Amniotic stem cell (primary cell): Measurements from ENCODE around the gene TMEM267.
"Not testable (repeated sequence)": the region's sequence is repeated elsewhere in the genome, so short reads cannot be mapped to it uniquely, and the experiment has no call there.

Experiments used
- DNase-seq: peaks from one replicate; lab custom pipeline; 2025; lab: John Stamatoyannopoulos, UW

The TMEM267 gene

DNA sequence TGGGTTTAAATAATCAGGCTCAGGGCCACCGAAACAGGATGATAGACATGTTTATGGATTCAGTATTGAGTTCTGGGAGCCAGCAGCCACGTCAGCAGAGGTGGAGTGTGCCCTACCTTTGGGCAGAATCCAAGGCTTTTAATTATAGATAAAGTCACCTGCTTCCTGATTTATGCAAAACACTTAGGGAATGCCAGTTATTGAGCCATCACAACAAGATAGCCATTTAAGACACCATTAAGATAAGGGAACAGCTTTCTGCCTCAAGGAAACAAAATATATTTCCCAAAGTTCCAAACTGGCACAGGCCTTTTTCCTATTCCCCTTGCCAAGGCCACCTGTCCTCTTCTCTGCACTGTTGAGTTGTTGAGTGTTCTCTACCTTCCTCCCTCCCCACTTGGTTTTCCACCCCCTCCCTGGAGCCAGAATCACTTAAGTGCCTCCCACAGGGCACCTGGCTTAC is 73.8 kb downstream of the TMEM267 start:
- DNase-seq: no peak

DNA sequence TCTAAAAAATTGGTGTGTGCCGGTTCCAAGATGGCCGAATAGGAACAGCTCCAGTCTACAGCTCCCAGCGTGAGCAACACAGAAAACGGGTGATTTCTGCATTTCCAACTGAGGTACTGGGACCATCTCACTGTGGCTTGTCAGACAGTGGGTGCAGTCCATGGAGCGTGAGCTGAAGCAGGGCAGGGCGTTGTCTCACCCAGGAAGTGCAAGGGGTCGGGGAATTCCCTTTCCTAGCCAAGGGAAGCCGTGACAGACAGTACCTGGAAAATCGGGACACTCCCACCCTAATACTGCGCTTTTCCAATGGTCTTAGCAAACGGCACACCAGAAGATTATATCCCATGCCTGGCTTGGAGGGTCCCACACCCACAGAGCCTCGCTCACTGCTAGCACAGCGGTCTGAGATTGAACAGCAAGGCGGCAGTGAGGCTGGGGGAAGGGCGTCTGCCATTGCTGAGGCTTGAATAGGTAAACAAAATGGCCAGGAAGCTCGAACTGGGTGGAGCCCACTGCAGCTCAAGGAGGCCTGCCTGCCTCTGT is 81.1 kb downstream of the TMEM267 start:
- DNase-seq: not testable (repeated sequence)

DNA sequence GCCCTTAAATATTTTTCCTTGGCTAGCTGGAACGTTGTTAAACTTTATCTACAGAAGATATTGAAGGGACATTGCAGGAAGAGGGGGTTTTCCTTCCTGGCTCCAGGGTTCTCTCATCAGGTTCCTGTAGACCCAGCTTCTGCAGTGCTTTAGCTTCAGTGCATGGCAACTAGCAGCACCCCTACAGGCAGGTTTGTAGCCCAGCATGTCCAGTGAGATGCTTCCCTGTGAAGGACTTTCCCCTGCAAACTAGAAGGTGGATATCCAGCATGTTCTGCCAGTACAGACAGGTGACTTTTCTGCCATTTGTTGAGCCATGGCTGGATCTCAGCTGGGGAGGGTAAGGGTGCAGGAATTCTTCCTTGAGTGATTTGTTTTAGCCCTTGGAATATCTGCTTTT is 81.8 kb downstream of the TMEM267 start:
- DNase-seq: no peak

DNA sequence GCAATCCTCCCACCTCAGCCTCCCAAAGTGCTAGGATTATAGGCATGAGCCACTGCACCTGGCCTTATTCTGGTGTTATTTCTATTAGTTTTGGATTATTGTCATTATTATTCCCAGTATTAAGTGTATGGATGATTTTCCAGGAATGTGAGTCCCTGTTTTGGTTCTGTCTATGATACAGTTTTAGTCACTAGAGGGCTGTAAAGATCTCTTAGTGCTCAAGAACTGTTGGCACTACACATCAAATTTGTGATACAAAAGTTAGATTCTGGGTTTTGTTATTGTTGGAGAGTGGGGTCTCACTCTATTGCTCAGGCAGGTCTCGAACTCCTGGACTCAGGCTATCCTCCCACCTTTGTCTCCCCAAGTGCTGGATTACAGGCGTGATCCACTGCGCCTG is 83.6 kb downstream of the TMEM267 start:
- no peak for DNase-seq

DNA sequence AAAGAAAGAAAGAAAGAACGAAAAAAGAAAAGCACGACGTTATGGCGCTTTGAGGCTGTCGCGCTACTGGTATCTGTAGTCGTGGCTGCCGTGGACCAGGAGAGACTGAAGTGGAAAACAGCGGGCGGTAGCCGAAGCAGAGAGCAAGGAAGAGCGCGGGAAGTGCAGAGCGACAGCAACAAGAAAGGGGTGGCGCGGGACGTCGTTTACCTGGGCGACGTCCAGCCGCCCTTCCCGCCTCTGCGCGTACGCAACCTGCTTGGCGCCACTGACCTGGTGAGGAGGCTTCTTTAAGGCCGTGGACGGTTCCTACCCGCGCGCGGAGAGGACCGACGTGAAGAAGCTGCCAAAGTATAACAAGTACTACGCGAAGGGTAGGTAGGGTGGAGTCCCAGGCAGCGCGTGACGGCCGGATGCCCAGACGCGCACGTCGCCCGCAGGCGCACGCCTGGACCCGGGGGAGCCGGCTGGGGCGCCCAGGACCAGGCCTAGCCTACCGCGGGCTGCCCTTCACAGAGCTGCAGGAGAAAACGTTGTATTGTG is 86.8 kb downstream of the TMEM267 start:
- DNase-seq: no peak
